HCT116 (cell line): Measurements from ENCODE around the gene MOB3C.

Experiments used
- CTCF ChIP-seq, 3 experiments: fragments of 200-600 bp in 1 of 3; sonication (generic) in 1 of 3; IDR thresholded peaks in 2 of 3; conservative IDR thresholded peaks in 1 of 3; 2 replicates each; pipeline ENCODE4 v1.5.1; 2012 to 2017; ENCODE audit warnings: low read depth in 2 of 3, low read length in 2 of 3, antibody characterized with exemption in 1 of 3, borderline replicate concordance in 1 of 3, control low read depth in 1 of 3, mild to moderate bottlenecking in 1 of 3, mixed read lengths in 1 of 3, mixed run types in 1 of 3, moderate library complexity in 1 of 3; ENCODE audit not compliant: insufficient read depth in 1 of 3
- JUND ChIP-seq: IDR thresholded peaks from 2 replicates; pipeline ENCODE4 v1.6.1; 2012
- POLR2A ChIP-seq: IDR thresholded peaks from 2 replicates; pipeline ENCODE4 v1.7.0; 2011; ENCODE audit warnings: borderline replicate concordance; ENCODE audit not compliant: insufficient read depth, insufficient read length; ENCODE audit errors: extremely low read depth
- RAD21 ChIP-seq: IDR thresholded peaks from 2 replicates; pipeline ENCODE4 v1.6.1; 2012; ENCODE audit warnings: low read depth, mild to moderate bottlenecking
- SIN3A ChIP-seq: IDR thresholded peaks from 2 replicates; pipeline ENCODE4 v1.6.1; 2012; ENCODE audit warnings: low read depth
- SP1 ChIP-seq: IDR thresholded peaks from 2 replicates; pipeline ENCODE4 v1.6.1; 2012; ENCODE audit warnings: low read depth
- YY1 ChIP-seq: IDR thresholded peaks from 2 replicates; pipeline ENCODE4 v1.6.1; 2011; ENCODE audit warnings: low read length, low read depth, moderate library complexity, mild to moderate bottlenecking; ENCODE audit not compliant: insufficient replicate concordance; ENCODE audit errors: extremely low read depth
- ZNF274 ChIP-seq: fragments of 200-500 bp; sonication (Bioruptor generic); IDR thresholded peaks from 2 replicates; pipeline ENCODE4 v1.6.1; 2014; ENCODE audit warnings: mild to moderate bottlenecking, low read depth, low read length, inconsistent platforms

GRCh38 chr1:46562498-46562897 is 54.1 kb downstream of the MOB3C start:
- TF ChIP-seq CTCF (IDR thresholded peaks at IDR 0.05 in 2 of 3, conservative IDR thresholded peaks at IDR 0.05 in 1 of 3; ENCODE audit: borderline replicate concordance in 1 of 3, insufficient read depth in 1 of 3, low read depth in 2 of 3, low read length in 2 of 3) (no peak), ZNF274 (no peak), POLR2A (no peak), YY1 (no peak), SP1 (no peak), JUND (no peak), SIN3A (no peak), RAD21 (no peak)
